Prostate gland (tissue), 2 donors: Measurements from ENCODE around the gene CCDC141.

Experiments used
- POLR2A ChIP-seq: fragments of 450-650 bp; IDR thresholded peaks from one replicate; pipeline ENCODE4 v1.6.1; 2016; ENCODE audit warnings: antibody characterized with exemption, mild to moderate bottlenecking
- POLR2AphosphoS5 ChIP-seq: sonication (generic); formaldehyde crosslinking; IDR thresholded peaks from one replicate; pipeline ENCODE4 v1.6.1; 2017; ENCODE audit warnings: antibody characterized with exemption
- TF ChIP-seq, protein P1 (sequence below), 4 experiments: fragments of 200-600 bp in 2 of 4; fragments of 450-650 bp in 2 of 4; sonication (generic) in 2 of 4; IDR thresholded peaks; 1 replicate in 3 of 4; 2 replicates in 1 of 4; pipeline ENCODE4 v1.5.1; 2016 to 2019; ENCODE audit warnings: antibody characterized with exemption in 4 of 4, mild to moderate bottlenecking in 2 of 4, moderate library complexity in 2 of 4

DNA sequence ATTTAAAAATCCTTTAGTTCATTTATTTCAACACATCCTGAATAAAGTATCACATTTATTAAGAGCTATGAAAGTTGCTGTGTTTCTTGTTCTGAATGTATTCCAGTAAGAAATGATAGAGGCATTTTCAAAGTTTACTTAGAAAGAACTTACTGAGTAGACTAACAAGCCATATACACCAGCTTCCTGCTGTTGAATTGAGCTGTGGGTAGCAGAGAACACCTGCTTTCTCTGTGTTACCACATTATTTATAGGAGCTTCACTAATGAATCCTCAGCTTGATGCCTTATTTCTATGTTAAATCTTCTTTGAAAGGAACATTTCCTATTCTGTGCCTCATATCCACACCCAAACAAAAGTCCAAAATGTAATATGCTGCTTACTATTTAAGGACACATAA, 115.4 kb downstream of the CCDC141 start:
- TF ChIP-seq, protein P1, sequence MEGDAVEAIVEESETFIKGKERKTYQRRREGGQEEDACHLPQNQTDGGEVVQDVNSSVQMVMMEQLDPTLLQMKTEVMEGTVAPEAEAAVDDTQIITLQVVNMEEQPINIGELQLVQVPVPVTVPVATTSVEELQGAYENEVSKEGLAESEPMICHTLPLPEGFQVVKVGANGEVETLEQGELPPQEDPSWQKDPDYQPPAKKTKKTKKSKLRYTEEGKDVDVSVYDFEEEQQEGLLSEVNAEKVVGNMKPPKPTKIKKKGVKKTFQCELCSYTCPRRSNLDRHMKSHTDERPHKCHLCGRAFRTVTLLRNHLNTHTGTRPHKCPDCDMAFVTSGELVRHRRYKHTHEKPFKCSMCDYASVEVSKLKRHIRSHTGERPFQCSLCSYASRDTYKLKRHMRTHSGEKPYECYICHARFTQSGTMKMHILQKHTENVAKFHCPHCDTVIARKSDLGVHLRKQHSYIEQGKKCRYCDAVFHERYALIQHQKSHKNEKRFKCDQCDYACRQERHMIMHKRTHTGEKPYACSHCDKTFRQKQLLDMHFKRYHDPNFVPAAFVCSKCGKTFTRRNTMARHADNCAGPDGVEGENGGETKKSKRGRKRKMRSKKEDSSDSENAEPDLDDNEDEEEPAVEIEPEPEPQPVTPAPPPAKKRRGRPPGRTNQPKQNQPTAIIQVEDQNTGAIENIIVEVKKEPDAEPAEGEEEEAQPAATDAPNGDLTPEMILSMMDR (IDR thresholded peaks at IDR 0.05) = no peak
- no peak for TF ChIP-seq POLR2A
- TF ChIP-seq POLR2AphosphoS5 = no peak
